ENCODE measurements around the gene NOS1AP. TPM values are rescaled to one million over a fixed set of nuclear protein-coding genes. Genes with fewer than 3 reads are reported as not detected.
A peak's percentile ranks its signal among the peaks of the same experiment; 100 is the strongest.

Gene NOS1AP
- total and polyA plus RNA-seq, 9 of the 15 experiments (the other 6 are each of a cell fraction or from before 2014, with no cell fraction given), result 0.07 to 1.5 (median 0.22) TPM

DNA sequence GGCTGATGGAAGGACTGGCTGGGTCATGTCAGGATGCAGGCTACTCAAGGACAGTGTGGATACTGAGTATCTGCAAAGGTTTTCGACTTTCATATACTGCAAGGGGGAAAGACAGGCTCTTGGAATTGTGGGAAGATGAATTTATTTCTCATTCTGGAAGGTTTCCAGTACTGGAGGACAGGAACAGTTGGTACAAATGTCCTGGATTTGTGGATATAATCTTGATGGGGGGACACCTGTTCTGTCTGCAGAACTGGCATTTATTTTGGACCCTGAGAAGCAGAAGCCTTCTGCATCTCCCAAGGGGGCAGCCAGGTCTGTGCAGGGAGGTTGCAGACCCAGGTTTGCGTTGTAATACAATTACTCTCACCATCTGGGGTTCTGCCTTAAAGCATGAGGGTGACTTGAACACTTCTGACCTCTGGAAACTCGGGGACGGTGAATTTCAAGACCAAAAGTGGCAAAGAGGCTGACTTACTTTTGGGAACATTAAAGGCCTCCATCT lies 65.8 kb downstream of the NOS1AP start (continued):
- TF ChIP-seq, protein P1, sequence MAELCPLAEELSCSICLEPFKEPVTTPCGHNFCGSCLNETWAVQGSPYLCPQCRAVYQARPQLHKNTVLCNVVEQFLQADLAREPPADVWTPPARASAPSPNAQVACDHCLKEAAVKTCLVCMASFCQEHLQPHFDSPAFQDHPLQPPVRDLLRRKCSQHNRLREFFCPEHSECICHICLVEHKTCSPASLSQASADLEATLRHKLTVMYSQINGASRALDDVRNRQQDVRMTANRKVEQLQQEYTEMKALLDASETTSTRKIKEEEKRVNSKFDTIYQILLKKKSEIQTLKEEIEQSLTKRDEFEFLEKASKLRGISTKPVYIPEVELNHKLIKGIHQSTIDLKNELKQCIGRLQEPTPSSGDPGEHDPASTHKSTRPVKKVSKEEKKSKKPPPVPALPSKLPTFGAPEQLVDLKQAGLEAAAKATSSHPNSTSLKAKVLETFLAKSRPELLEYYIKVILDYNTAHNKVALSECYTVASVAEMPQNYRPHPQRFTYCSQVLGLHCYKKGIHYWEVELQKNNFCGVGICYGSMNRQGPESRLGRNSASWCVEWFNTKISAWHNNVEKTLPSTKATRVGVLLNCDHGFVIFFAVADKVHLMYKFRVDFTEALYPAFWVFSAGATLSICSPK (IDR thresholded peaks at IDR 0.05; ENCODE audit: borderline replicate concordance), result no peak
- TF ChIP-seq ZNF444 (CRISPR knock-in tag; IDR thresholded peaks at IDR 0.05) (no peak), THAP7 (CRISPR knock-in tag; IDR thresholded peaks at IDR 0.05) (no peak), SAP30 (IDR thresholded peaks at IDR 0.05; ENCODE audit: borderline replicate concordance, insufficient read depth, low read depth, low read length, poor library complexity, severe bottlenecking) (no peak), NFIX (CRISPR knock-in tag; IDR thresholded peaks at IDR 0.05; ENCODE audit: low read depth) (no peak), TAL1 (IDR thresholded peaks at IDR 0.05) (no peak), LCOR (CRISPR knock-in tag; IDR thresholded peaks at IDR 0.05) (no peak)

GRCh38 chr1:162136760-162137159 lies 67.3 kb downstream of the NOS1AP start:
- Histone ChIP-seq H4K20me1 (replicated peaks; ENCODE audit: control insufficient read depth, insufficient read depth, low read length) (no peaks in the 10 kb centered on the region), H3K4me2 (ENCODE audit: insufficient read depth, low read length) (no peak overlapping the region), H3K9me1 (ENCODE audit: control insufficient read depth, insufficient read depth, low read length) (no peaks in the 10 kb centered on the region), H3K9ac (ENCODE audit: insufficient read depth in 1 of 2, low read depth in 2 of 2, low read length in 2 of 2) (no peak overlapping the region), H3K4me3 (no peak overlapping the region), H2AFZ (ENCODE audit: low read depth, low read length) (no peak overlapping the region), H3K27me3 (ENCODE audit: control insufficient read depth in 2 of 2, insufficient read depth in 2 of 2, low read length in 2 of 2) (peaks cover 2 to 7% of the 10 kb centered on the region in 2 experiments; a peak in 2 of 5 replicates), H3K79me2 (ENCODE audit: control insufficient read depth, insufficient read depth, low read length) (no peaks in the 10 kb centered on the region), H3K9me3 (replicated peaks; ENCODE audit: control insufficient read depth, insufficient read depth, low read depth, low read length) (no peaks in the 10 kb centered on the region; the same call in 1 of the 2 replicates), H3K27ac (ENCODE audit: extremely low read depth, low read depth, low read length) (no peak overlapping the region), H3K4me1 (replicated peaks in 1 of 2; ENCODE audit: control insufficient read depth in 2 of 2, insufficient read depth in 2 of 2, low read length in 2 of 2) (no peaks in the 10 kb centered on the region), H3K36me3 (ENCODE audit: control insufficient read depth, insufficient read depth, low read length) (no peaks in the 10 kb centered on the region)
- no peak for FAIRE-seq
- TF ChIP-seq ZBTB7A (IDR thresholded peaks at IDR 0.05; ENCODE audit: borderline replicate concordance, control insufficient read depth, low read depth, low read length) (no peak), FOSL1 (tag; conservative IDR thresholded peaks at IDR 0.05) (peak; percentile 26; the same call in 1 of the 2 replicates), ZNF395 (CRISPR knock-in tag; IDR thresholded peaks at IDR 0.05) (no peak), SP2 (IDR thresholded peaks at IDR 0.05; ENCODE audit: extremely low read depth, low read depth, low read length, poor library complexity, severe bottlenecking) (no peak)
- ATAC-seq, result no peak
- DNase-seq (ENCODE audit: extremely low read depth in 1 of 4, low spot score in 3 of 4), result no peak
- in situ Hi-C loops (cut with MboI) (no loop called here), intact Hi-C loops (cut with micrococcal nuclease) (no loop called here)
- 1% methylated on average over 4 of the region's 4 CpGs for WGBS (ENCODE audit: insufficient coverage, low coverage, missing lambda C conversion rate)
- ChIA-PET CTCF (ENCODE audit: low intra/inter-chr PET ratio) (no interaction called here), POLR2A (interaction anchor here (2.1 kb wide), 1 partner anchor 19 kb away, joined by 8 read pairs; no protein-coding TSS in a partner anchor)
- BruUV-seq (replicated peaks), result no TSS peak
